Measurements from ENCODE around the gene ADORA2A.

- no peak for TF ChIP-seq CTCF (IDR thresholded peaks at IDR 0.05)
- TF ChIP-seq POLR2A (IDR thresholded peaks at IDR 0.05) = no peak
Measured at GRCh38 chr22:24433001-24433827, 5.8 kb downstream of the ADORA2A start.

Data from breast epithelium (tissue), 3 donors.